Measurements from ENCODE around the gene FGFR2.

The FGFR2 gene

DNA sequence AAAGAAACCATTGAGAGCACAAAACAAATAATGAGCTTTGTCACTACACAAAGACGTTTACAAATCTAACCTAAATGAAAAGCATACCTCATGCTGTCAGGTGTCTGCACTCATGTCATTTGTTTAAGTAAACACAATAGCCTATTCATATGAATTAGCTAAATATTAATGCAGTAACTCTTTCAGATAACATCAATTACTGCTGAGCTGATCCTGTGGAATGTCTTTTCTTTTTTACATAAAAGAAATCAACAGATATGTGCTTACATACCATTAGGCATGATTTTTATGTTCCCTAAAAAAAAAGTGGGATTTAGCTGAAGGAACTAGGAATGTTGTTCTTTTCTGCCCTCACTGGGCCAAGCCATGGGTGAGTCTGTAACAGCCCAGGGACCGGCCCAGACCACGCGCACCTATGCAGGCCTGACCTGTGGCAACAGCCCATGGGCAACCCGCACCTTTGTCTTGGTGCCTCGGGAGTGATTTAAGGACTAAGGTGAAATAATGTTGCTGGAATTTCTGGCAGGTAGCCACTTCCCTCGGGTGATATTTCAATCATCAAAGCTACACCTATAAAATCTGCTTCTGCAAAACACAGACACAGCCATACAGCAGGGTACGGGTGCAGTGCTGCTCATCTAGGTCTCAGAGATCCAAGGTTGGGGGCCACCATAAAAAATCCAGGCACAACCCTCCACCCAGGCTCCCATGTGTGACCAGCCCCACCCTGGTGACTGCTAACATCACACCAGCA lies 44.6 kb downstream of the FGFR2 start:
- no peak for DNase-seq (ENCODE audit: low spot score)

DNA sequence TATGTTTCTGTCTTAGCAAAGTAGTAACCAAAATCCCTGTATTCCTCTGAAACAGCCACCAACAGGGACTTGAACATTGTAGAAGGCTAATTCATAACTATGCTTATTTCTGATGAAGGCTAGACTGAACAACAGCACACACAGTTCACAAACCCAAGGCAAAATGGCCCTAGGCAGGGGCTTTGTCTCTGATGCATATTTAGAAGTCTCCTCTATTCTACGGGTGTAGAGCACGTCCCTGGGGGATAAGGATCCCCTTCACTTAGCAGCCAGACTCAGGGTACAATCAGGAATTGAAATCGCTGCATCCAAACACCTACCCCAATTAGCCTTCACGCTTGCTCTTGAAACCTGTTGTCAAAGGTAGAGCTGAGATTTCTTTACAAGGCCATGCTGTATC lies 45.5 kb downstream of the FGFR2 start:
- DNase-seq (ENCODE audit: low spot score) = no peak

DNA sequence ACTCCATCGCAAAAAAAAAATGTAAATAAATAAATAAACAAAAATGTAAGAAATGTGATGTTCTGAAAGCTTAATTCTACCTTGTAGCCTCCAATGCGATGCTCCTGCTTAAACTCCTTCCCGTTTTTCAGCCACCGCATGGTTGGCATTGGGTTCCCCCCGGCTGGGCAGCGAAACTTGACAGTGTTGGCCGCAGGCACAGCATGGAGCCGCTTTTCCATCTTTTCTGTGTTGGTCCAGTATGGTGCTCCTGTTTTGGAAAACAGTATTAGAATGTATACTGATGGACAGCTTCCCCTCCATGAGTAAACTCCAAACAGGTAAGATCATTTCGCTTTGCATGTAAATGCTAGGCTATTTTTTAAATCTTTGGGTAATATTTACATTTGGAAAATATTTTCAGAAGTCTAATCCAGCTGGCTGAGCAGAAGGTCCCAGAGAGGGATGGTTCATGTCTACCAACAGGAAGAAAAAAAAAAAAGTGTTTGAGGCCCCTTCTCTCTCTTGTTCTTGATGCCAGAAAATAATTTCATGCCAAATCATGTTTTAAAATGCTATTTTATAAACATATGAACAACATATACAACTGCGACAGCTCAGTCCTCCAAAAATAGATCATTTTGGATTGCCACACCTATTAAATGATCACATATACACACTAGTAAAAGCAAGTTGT lies 46.9 kb downstream of the FGFR2 start:
- no peak for DNase-seq (ENCODE audit: low spot score)

DNA sequence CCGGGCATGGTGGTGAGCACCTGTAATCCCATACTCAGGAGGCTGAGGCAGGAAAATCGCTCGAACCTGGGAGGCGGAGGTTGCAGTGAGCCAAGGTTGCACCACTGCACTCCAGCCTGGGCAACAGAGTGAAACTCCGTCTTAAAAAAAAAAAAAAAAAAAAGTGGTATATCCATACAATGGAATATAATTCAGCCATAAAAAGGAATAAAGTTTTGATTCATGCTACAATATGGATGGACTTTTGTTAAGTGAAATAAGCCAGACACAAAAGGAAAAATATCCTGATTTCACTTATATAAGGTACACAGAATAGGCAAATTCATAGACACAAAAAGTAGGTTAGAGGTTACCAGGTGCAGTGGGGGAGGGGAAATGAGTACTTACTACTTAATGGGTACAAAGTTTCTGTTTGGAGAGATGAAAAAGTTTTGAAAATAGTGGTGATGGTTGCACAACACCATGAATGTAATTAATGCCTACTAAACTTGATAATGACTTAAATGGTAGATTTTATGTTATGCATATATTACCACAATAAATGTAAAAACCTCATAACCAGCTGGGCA lies 53.9 kb downstream of the FGFR2 start:
- no peak for DNase-seq (ENCODE audit: low spot score)

DNA sequence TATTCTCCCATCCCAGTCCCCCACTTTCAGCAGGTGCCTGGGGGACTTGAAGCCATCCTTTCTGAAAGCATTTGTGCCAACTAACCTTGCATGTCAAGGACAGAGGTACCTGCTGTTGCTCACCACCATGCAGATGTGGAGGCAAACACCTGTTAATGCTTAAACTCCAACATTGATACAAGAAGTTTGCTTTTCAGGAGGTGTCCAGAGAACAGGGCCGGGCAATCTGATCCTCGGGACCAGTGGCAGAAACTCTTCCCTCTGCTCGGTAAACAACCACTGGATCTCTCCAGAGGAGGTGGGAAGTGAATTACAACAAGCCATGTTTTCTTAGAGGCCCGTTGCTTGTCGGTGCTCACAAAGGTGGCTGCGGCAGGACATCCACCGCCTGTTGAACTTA lies 54.7 kb downstream of the FGFR2 start:
- DNase-seq (ENCODE audit: low spot score) = no peak

DNA sequence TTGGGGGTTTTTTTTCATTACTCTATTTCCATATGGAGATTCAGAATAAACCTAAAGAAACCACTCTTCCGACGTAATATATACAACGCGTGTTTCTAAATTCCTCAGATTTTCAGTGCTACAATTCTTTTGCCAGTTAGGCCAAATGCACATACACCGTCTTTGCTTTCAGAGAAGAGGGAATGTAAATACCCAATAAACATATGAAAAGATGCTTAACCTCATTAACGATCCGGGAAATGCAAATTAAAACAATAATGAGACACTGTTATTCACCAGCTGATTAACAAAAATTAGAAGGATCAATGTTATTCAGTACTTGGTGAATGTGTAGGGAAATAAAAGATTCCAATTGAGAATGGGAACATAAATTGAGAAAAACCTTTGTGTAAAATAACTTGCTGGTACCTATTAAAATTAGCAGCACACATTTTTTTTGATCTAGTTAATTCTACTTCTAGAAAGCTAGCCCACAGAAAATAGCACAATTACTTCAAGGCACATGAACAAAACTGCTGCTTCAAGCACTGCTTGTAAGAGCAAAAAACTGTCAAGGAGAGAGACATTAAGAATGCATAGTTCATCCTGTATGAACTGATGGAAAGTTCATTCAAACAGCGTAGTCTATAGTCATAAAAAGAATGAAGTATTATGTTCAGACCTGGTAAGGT lies 56.7 kb downstream of the FGFR2 start:
- DNase-seq (ENCODE audit: low spot score) = no peak

DNA sequence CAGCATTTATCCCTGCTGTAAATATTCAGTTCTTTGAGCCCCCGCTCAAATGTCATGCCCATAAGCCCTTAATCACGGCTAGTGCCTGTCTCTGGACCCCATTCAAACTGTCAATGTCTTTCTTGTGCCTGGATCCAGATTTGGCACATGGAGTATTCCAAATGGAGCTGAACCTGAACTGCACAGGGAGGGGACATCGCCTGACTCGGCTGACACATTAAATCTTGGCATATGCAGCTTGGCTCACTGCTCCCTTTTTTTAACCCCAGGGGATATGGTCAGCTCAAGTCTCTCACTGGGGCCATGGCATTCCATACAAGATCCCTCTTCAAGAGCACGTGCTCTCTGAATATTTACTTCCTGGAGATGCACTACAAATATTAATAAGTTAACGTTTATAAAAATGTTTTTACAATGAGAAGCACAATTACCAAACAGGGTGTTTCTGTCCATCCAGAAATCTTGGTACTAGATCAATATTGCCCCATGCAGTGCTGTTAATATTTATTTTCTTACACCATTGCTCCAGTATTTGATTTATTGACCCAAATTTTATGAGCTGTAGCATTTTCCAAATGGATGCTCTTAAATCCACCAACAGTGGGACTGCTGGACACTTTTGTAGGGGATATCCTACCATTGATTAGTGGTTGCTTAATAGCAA lies 57.4 kb downstream of the FGFR2 start:
- no peak for DNase-seq (ENCODE audit: low spot score)

DNA sequence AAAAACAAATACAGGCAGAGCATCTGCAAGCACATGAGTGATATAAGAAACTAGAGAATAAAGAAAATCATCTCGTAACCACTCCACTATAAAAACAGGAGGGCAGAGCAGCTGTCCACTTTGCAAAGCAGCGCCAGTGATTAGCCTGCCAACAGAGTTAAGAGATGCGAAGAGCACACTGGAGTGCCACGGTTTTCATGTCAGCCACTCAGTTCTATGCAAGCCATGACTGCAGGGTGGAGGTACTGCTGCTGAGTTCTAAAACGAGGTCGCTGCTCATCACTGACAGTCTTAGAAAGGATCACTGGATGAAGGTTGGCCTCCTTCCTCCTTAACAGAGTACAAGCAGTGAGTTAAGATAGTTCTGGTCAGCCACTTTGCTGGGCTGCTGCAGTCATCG lies 58.5 kb downstream of the FGFR2 start:
- DNase-seq (ENCODE audit: low spot score) = no peak

DNA sequence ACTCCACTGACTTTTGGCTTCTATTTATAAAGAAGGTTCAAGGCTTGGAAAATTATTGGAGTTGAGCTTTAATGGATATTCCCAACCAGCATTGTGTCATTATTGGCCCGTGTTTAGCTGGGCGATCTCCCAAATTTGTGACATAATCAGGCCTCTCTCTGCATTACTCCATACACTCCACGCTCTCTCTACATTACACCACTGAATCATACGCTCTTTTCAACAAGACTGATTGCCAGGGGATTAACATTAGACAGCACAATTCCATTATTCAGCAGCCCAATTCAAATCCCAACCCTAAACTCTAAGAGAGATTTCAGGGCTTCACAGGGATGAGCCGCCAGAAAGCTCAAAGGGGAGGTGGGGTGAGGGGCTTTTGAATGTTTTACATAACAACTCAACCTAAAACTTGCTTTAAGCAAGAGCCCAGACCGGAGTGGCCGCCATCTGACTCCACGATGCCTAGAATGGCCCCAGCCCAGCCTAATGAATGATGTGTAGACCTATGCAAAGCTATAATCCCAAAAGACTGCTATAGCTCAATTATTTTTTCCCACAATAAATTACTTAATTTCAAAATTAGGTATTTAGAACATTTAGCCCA lies 61.8 kb downstream of the FGFR2 start:
- no peak for DNase-seq (ENCODE audit: low spot score)

DNA sequence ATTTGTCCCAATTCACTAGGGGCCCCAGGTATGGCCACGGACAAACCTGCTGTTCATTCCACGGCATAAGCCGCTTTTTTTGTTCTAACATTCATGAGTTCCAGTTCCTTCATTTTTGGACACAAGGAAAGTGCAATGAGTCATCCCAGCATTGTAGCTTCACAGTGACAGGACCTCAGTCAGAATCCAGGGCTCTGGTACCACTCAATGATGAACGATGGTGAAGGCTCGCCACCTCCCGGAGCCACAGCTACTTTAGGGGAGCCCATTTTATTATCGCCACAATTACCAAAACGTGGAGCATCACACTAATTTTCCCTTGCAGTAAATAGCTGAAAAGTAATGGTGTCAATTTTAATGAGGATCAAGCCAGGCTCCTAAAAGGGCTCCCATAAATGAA lies 62.9 kb downstream of the FGFR2 start:
- DNase-seq (ENCODE audit: low spot score) = no peak

DNA sequence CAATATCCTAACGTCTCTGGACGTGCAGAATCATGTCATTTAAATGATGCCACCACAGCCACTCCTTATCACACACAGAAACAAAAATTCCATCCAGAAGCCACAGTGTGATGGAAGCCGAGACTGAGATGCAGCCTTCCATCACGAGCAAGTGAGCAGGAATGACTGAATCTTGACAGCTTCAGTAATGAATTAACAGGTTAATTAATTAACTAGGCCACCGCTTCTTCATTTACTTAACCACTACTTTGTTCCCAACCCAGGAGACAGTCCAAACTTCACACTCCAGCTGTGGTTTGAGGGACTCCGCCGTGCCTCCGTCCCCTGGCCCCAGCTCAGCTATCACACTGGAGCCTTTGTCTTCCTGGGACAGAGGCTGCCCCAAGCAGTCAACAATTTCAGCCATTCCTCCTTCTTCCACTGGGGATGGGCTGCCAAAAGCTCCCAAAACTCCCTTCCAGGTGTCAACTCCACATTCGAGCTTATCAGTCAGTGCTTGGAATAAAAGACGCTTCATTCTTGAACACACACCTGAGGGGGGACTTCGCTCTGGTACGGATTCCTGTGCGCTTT lies 65.9 kb downstream of the FGFR2 start:
- no peak for DNase-seq (ENCODE audit: low spot score)

DNA sequence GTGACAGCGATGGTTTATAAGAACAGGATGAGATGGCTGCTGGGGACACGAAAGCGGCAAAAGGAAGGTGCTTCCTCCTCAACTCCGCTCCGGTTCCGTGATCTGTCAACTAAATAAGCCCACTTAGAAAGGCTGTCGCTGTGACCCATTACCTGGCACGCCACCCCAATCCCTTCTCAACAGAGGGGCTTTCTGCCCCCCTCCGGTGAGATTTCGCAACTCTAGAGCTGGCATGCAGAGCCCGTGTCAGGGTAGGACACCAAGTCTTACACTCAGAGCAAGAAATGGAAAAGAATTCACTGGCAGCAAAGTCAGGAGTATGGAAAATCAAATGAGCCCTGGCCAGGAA lies 66.4 kb downstream of the FGFR2 start:
- DNase-seq (ENCODE audit: low spot score) = no peak

DNA sequence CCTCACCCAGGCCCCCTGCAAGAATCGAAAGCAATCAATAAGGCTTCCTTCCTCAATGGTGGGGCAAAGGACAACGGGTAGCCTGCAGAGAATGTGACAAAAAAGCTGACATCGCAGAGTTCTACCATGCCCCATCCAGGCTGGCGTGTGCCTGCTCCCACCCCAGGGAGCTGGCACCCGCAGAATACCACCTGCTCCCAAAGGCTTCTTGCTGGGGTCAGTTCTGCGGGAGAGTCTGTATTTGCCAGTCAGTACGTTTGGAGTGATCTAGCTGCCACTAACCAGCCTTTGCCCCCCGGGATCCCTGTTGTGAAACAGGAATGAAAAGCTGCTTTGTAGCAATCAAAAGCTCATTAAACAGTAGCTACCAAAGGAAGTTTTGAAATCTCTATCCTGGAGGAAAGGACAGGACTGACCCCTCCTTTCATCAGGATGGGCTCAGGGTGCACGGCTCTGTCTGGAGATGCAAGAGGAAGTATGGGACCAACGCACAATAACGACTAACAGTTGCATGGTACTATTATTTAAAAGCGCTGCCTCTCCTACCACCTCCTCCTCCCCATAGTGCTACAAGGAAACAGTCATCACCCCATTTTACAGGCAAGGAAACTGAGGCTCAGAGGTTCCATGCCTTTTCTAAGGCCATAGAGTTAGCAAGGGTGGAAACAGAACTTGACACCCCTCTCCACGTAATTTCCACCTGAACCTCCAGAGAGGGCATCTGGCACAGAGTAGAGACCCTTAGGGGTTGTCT lies 67.0 kb downstream of the FGFR2 start:
- DNase-seq (ENCODE audit: low spot score) = no peak

DNA sequence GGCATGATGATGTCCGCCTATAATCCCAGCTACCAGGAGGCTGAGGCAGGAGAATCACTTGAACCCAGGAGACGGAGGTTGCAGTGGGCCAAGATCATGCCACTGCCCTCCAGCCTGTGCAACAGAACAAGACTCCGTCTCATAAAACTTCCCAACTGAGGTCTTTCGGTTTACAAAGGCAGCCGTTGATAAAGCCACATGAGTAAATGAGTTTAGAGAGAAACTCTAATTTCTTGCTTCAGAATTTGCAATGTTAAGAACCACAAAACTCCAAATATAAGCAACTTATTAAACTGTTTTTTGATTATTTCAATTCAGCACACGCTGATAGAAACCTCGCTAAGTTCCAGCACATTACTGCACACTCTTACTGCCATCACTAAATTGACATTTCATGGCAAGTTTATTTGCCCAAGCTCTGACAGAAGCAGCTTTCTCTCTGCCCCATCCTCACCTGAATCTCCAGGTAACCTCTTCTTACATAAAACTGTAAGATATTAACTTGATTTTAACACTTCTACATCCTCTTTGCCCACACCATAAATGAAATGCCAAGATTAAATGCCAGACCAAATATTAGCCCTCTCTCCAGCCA lies 67.7 kb downstream of the FGFR2 start:
- DNase-seq (ENCODE audit: low spot score) = no peak

DNA sequence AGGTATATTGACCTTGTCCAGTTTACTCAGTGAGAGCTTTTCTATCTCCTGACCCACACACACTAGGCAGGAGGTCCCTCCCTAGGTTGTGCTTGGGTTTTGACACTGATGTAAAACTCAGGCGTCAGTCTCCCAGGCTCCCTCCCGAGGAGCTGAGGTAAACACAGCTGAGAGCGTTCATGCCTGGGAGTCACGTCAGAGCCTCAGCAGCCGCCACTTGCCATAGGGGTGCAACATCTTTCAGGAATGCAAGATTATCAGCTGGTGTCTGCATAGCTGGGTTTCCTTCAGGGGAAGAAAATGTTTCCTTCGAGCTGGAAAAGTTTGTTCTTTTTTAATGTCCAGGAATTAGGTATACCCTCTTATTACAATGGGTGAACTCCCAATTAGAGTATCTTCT lies 70.6 kb downstream of the FGFR2 start:
- DNase-seq (ENCODE audit: low spot score) = no peak

DNA sequence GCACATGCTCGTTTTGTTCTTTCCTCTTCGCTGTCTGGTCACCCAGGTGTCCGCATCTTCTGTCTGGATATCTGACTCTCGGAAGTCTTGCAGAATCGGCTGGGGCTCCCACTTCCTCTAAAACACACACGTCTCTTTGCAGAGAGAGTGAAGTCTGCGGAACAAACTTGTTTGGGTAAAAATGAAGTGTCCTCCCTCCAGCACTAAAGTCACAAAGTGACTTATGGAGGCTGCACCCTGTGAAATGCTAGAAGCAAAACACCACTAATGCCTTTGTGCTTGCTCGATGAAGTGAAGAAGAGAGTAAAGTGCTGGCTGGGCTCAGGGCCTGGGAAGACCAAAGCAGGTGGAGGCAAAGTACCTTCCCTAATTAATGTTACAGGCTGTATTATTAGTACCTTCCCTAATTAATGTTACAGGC lies 71.4 kb downstream of the FGFR2 start:
- no peak for DNase-seq (ENCODE audit: low spot score)

DNA sequence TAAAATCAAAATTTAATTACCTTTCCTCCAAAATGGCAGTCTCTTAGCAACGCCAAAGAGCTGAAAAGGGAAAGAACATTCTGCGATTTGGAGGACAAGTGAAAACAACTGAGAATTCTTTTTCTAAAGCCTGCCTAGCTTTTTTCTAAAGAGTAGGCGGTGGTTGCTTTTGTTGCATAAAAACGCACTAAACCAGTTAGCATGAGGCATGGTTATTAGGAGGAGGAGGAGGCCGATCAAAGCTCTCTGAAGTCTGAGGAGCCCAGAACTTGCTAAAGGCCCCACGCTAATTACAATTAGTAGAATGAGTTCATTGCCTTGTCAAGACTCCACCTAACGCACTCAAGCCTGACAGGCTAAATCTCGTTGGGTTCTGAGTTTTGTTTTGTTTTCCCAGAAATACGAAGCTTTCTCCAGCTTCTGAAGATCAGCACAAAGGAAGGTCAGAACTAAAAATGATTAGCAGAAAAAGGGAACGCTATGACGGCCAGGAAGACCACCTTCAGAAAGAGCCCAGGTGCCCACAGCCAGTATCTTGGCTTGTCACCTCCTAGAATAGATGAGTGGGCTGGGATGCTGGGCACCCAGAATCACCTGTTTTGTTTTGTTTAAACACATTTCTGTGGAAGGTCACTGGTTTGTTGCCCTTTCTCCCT lies 72.0 kb downstream of the FGFR2 start:
- no peak for DNase-seq (ENCODE audit: low spot score)

DNA sequence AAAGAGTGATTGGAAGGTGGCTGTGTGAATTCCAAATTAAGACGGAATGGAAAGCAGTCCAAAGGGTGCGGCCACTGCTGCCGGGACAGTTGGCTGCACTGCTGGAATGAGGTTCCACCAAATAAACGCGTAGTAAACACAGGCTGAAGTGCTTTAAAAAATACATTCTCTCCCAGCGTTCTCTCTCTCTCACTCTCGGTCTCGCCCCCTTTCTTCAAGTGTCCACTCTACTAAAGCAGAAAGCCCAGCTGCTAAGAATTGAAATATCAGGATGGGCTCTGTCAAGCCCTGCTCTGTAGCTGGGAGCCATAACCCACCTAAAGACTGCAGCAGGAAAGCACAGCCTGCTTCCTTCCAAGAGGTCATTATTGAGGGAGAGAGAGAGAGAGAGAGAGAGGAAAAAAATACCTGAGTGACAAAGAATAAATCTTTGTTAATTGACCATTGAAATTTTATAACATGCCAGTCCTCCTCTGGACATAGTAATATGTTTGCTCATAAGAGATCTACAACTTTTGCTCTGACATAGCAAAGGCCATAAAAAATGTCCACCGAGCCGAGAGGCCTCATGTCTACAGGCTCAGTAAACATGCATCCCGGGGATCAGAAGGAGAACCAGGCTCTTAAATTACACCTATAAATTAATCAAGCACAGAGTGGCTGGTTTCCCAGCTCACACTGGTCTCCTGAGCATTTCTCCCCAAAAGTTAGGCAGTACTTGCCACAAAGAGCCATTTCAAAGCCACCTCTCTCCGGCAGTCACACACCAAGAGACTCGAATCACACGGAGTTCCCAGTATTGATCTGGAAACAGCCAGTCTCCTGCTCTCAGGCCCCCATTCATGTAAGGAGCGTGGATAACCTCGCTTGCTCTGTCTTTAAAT lies 72.8 kb downstream of the FGFR2 start:
- DNase-seq (ENCODE audit: low spot score) = no peak

Measured in AG08396 (cell line).